NCI-H1092 (cell line): ENCODE results near the gene FOXP1.

Source experiments
- DNase-seq: peaks from one replicate; lab custom pipeline; 2025; lab: John Stamatoyannopoulos, UW

The FOXP1 gene

GRCh38 chr3:71005702-71006321 is 577.7 kb downstream of the FOXP1 start:
- DNase-seq: no peak

- no peak for DNase-seq
These were observed 580.0 kb downstream of the FOXP1 start for GRCh38 chr3:71003511-71003910.

GRCh38 chr3:71002298-71002697 is 581.2 kb downstream of the FOXP1 start:
- no peak for DNase-seq

- no peak for DNase-seq
These were observed 582.2 kb downstream of the FOXP1 start for GRCh38 chr3:71001303-71001830.

GRCh38 chr3:71000483-71000882 is 583.0 kb downstream of the FOXP1 start:
- DNase-seq: no peak

- DNase-seq: no peak
These were observed 583.8 kb downstream of the FOXP1 start for GRCh38 chr3:70999730-71000129.

GRCh38 chr3:70996082-70996481 is 587.4 kb downstream of the FOXP1 start:
- no peak for DNase-seq

- DNase-seq: no peak
These were observed 588.9 kb downstream of the FOXP1 start for GRCh38 chr3:70994644-70995043.

GRCh38 chr3:70992562-70993204 is 590.8 kb downstream of the FOXP1 start:
- no peak for DNase-seq

GRCh38 chr3:70992131-70992530 is 591.4 kb downstream of the FOXP1 start:
- no peak for DNase-seq

- no peak for DNase-seq
These were observed 592.8 kb downstream of the FOXP1 start for GRCh38 chr3:70990723-70991122.

GRCh38 chr3:70990185-70990584 is 593.3 kb downstream of the FOXP1 start:
- DNase-seq: no peak

- no peak for DNase-seq
These were observed 594.4 kb downstream of the FOXP1 start for GRCh38 chr3:70989174-70989573.

GRCh38 chr3:70988111-70988510 is 595.4 kb downstream of the FOXP1 start:
- no peak for DNase-seq

GRCh38 chr3:70985572-70985971 is 598.0 kb downstream of the FOXP1 start:
- no peak for DNase-seq

GRCh38 chr3:70984776-70985482 is 598.6 kb downstream of the FOXP1 start:
- no peak for DNase-seq

GRCh38 chr3:70982700-70983140 is 600.8 kb downstream of the FOXP1 start:
- DNase-seq: no peak

- DNase-seq: no peak
These were observed 601.2 kb downstream of the FOXP1 start for GRCh38 chr3:70982284-70982683.

- DNase-seq: no peak
These were observed 602.2 kb downstream of the FOXP1 start for GRCh38 chr3:70981231-70981880.

GRCh38 chr3:70980646-70981170 is 602.8 kb downstream of the FOXP1 start:
- DNase-seq: no peak

- DNase-seq: no peak
These were observed 603.4 kb downstream of the FOXP1 start for GRCh38 chr3:70979983-70980645.

- DNase-seq: no peak
These were observed 605.8 kb downstream of the FOXP1 start for GRCh38 chr3:70977712-70978111.
